HepG2 (cell line): ENCODE results near the gene ZNF213. TPM values are rescaled to one million over a fixed set of nuclear protein-coding genes. Genes with fewer than 3 reads are reported as not detected.

Experiments used
- ATAC-seq: fragments of 200-7000 bp; cut with Tn5 transposase; 3 replicates; pipeline ENCODE4 v1.9.1; 2020; ENCODE audit warnings: mild to moderate bottlenecking, moderate library complexity
- BruUV-seq: library from RNA; stranded (reverse); fragments of 400-500 nt; replicated peaks from 2 replicates; lab custom pipeline; 2021; lab: Mats Ljungman, UMichigan
- CTCF ChIA-PET: fragments of 300-600 bp; formaldehyde crosslinking; extraction: SDS; loops from one replicate; lab custom pipeline; 2021; ENCODE audit warnings: low total read pairs, inconsistent platforms, low intra/inter-chr PET ratio; lab: Yijun Ruan, JAX
- POLR2A ChIA-PET: fragments of 350-600 bp; sonication (Branson Sonifier 250); formaldehyde crosslinking; loops from one replicate; lab custom pipeline; 2020; ENCODE audit warnings: antibody characterized with exemption, inconsistent platforms; lab: Yijun Ruan, JAX
- DNase-seq: peaks from one replicate; pipeline ENCODE4 v3.0.0-alpha.2; 2015; ENCODE audit warnings: low spot score
- FAIRE-seq: peaks from 3 replicates; lab custom pipeline; 2011; peaks lifted over from hg19 to GRCh38; lab: Jason Lieb, UNC
- H2AFZ ChIP-seq: one replicate; pipeline ENCODE4 v1.6.1; 2011; ENCODE audit warnings: low read length, inconsistent platforms
- H3K27ac ChIP-seq: fragments of 300-600 bp; 3 replicates; pipeline ENCODE4 v1.8.0; 2011; ENCODE audit warnings: mixed run types, mild to moderate bottlenecking, mixed read lengths, low read length, inconsistent platforms; ENCODE audit not compliant: insufficient read depth; ENCODE audit errors: extremely low read length
- H3K27me3 ChIP-seq, 2 experiments: fragments of 200-600 bp in 1 of 2; 2 replicates in 1 of 2; 3 replicates in 1 of 2; pipeline versions ENCODE4 v1.6.0 to v1.8.0; 2011; ENCODE audit warnings: low read length in 2 of 2, mild to moderate bottlenecking in 2 of 2, moderate library complexity in 2 of 2, inconsistent platforms in 1 of 2; ENCODE audit not compliant: insufficient read depth in 2 of 2, control insufficient read depth in 1 of 2
- H3K36me3 ChIP-seq, 2 experiments: fragments of 200-600 bp in 1 of 2; replicated peaks in 1 of 2; 2 replicates in 1 of 2; 3 replicates in 1 of 2; pipeline versions ENCODE4 v1.5.1 to v1.8.0; 2011; ENCODE audit warnings: low read length in 2 of 2, inconsistent platforms in 1 of 2; ENCODE audit not compliant: insufficient read depth in 2 of 2, control insufficient read depth in 1 of 2
- H3K4me1 ChIP-seq: 2 replicates; pipeline ENCODE4 v1.5.1; 2012; ENCODE audit warnings: low read length, inconsistent platforms; ENCODE audit not compliant: insufficient read depth
- H3K4me2 ChIP-seq: 2 replicates; pipeline ENCODE4 v1.6.0; 2011; ENCODE audit warnings: low read depth, low read length, inconsistent platforms
- H3K4me3 ChIP-seq, 3 experiments: fragments of 200-600 bp in 1 of 3; sonication (generic), shearing (Covaris generic) in 1 of 3; replicated peaks in 1 of 3; 2 replicates each; pipeline ENCODE4 v1.5.1; 2011 to 2016; ENCODE audit warnings: low read length in 3 of 3, inconsistent platforms in 2 of 3, low read depth in 2 of 3, mild to moderate bottlenecking in 2 of 3, control low read depth in 1 of 3, mixed read lengths in 1 of 3; ENCODE audit not compliant: insufficient read depth in 1 of 3
- H3K79me2 ChIP-seq: one replicate; pipeline ENCODE4 v1.6.1; 2011; ENCODE audit warnings: low read length, inconsistent platforms; ENCODE audit not compliant: insufficient read depth
- H3K9ac ChIP-seq: 2 replicates; pipeline ENCODE4 v1.6.0; 2011; ENCODE audit warnings: mild to moderate bottlenecking, low read depth, low read length, inconsistent platforms; ENCODE audit not compliant: insufficient read depth
- H3K9me3 ChIP-seq: 2 replicates; pipeline ENCODE4 v1.5.1; 2012; ENCODE audit warnings: mild to moderate bottlenecking, low read length
- H4K20me1 ChIP-seq: 2 replicates; pipeline ENCODE4 v1.6.0; 2011; ENCODE audit warnings: inconsistent platforms, mild to moderate bottlenecking, low read length, moderate library complexity; ENCODE audit not compliant: insufficient read depth
- CBX1 ChIP-seq: IDR thresholded peaks from one replicate; pipeline ENCODE4 v1.6.1; 2016; ENCODE audit warnings: antibody characterized with exemption, low read depth
- CREB1 ChIP-seq, 2 experiments: fragments of 450-650 bp in 1 of 2; IDR thresholded peaks; 2 replicates each; pipeline ENCODE4 v1.6.1; 2016 to 2017; ENCODE audit warnings: control low read depth in 1 of 2, mild to moderate bottlenecking in 1 of 2, missing compliant biosample characterization in 1 of 2, missing genetic modification characterization in 1 of 2
- HHEX ChIP-seq: IDR thresholded peaks from 2 replicates; pipeline ENCODE4 v1.6.1; 2016; ENCODE audit warnings: control low read depth
- HMG20B ChIP-seq: conservative IDR thresholded peaks from 2 replicates; pipeline ENCODE4 v1.6.1; 2016; ENCODE audit warnings: missing genetic modification reagents, missing compliant biosample characterization
- IKZF4 ChIP-seq: sonication (generic); formaldehyde crosslinking; IDR thresholded peaks from 2 replicates; pipeline ENCODE4 v1.5.1; 2020; ENCODE audit warnings: borderline replicate concordance, mild to moderate bottlenecking, low read depth, missing genetic modification reagents; ENCODE audit errors: not compliant biosample characterization
- KLF13 ChIP-seq: sonication (generic); formaldehyde crosslinking; IDR thresholded peaks from 2 replicates; pipeline ENCODE4 v1.4.0; 2020; ENCODE audit warnings: mild to moderate bottlenecking, missing genetic modification reagents
- KMT2A ChIP-seq: sonication (generic); formaldehyde crosslinking; IDR thresholded peaks from 2 replicates; pipeline ENCODE4 v1.4.0; 2020; ENCODE audit warnings: missing genetic modification reagents
- RORA ChIP-seq: sonication (generic); formaldehyde crosslinking; IDR thresholded peaks from 2 replicates; pipeline ENCODE4 v1.5.0; 2020; ENCODE audit warnings: mild to moderate bottlenecking, missing genetic modification reagents, moderate library complexity
- SNAI1 ChIP-seq: sonication (generic); formaldehyde crosslinking; IDR thresholded peaks from 2 replicates; pipeline ENCODE4 v1.5.0; 2020; ENCODE audit warnings: mild to moderate bottlenecking, missing genetic modification reagents, borderline replicate concordance
- SRSF9 ChIP-seq: fragments of 200-400 bp; formaldehyde crosslinking; IDR thresholded peaks from 2 replicates; pipeline ENCODE4 v1.6.1; 2018; ENCODE audit warnings: borderline replicate concordance, mild to moderate bottlenecking, low read depth, low read length; ENCODE audit not compliant: insufficient read depth, poor library complexity, severe bottlenecking
- ZNF530 ChIP-seq: sonication (generic); formaldehyde crosslinking; IDR thresholded peaks from 2 replicates; pipeline ENCODE4 v1.5.0; 2020; ENCODE audit warnings: low read depth, mild to moderate bottlenecking, missing genetic modification reagents
- WGBS: methylation state at CpG from one replicate; pipeline ENCODE4 v1.1.6; 2017; ENCODE audit warnings: low lambda C conversion rate; 5-methylcytosine and 5-hydroxymethylcytosine counted together
- in situ Hi-C: cut with HindIII; loops from 2 replicates; pipeline ENCODE4 v1.10.0; 2017; ENCODE audit warnings: low pct_unique_long_range_greater_than_20kb; ENCODE audit not compliant: extremely low pct_ligation_motif_present
- intact Hi-C: fragments of 100-400 bp; cut with micrococcal nuclease; formaldehyde crosslinking; loops from one replicate; pipeline ENCODE4 v1.10.0; 2022; ENCODE audit not compliant: unreplicated experiment
- polyA plus RNA-seq, 8 experiments: library from polyadenylated mRNA; depleted of rRNA in 3 of 8; stranded (reverse) in 7 of 8; unstranded in 1 of 8; fragments of >200 nt; fragmentation: Illumina TruSeq in 4 of 8; extraction: Trizol in 4 of 8; gene quantifications; 2 replicates each; pipeline versions ENCODE4 v1.2.1 to v1.2.3, GENCODE V29; 2011 to 2016; ENCODE audit warnings: low read depth in 4 of 8, missing spikeins in 1 of 8, mixed read lengths in 1 of 8; ENCODE audit not compliant: insufficient read depth in 1 of 8
- total RNA-seq, 5 experiments: library from RNA; depleted of rRNA; stranded (reverse); fragments of >200 nt; fragmentation: Illumina TruSeq; extraction: Trizol; gene quantifications; 2 replicates each; pipeline ENCODE4 v1.2.3, GENCODE V29; 2016; ENCODE audit warnings: low read depth in 1 of 5
- TF ChIP-seq, protein P1 (sequence below): IDR thresholded peaks from 2 replicates; pipeline ENCODE4 v1.6.1; 2016; ENCODE audit warnings: missing compliant biosample characterization, missing genetic modification reagents, borderline replicate concordance
- TF ChIP-seq, protein P2 (sequence below): IDR thresholded peaks from 2 replicates; pipeline ENCODE4 v1.6.1; 2016; ENCODE audit warnings: missing biosample characterization, missing genetic modification reagents, low read depth
- TF ChIP-seq, protein P3 (sequence below): sonication (generic); formaldehyde crosslinking; IDR thresholded peaks from 2 replicates; pipeline ENCODE4 v1.5.0; 2020; ENCODE audit warnings: missing genetic modification reagents

Gene ZNF213
- total and polyA plus RNA-seq, 2 of the 13 experiments (the other 11 are each of a cell fraction or from before 2014, with no cell fraction given), result 0.59 to 0.97 TPM

DNA sequence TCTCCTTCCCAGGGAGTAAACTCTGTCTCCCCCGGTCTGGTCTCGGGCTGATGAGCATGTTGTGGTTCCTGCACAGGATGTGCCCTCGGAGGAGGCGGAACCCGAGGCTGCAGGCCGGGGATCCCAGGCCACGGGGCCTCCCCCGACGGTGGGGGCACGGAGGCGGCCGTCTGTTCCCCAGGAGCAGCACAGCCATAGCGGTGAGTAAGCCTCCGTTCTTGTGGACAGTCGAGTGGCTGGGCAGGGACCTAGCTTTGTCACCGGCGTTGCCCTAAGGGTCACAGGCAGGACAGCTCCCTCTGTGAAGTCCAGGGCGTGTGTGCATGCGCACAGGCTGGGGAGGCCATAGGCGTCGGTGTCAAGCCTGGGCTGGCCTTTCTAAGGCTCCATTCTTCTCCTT, 3.5 kb downstream of the ZNF213 start:
- TF ChIP-seq ZNF530 (no peak), KLF13 (CRISPR knock-in tag) (no peak), SRSF9 (no peak), HMG20B (CRISPR knock-in tag) (no peak), CBX1 (no peak), IKZF4 (CRISPR knock-in tag) (no peak), HHEX (no peak), CREB1 (IDR thresholded peaks at IDR 0.05) (no peak), CREB1 (CRISPR knock-in tag; IDR thresholded peaks at IDR 0.05) (no peak), SNAI1 (CRISPR knock-in tag) (no peak), KMT2A (CRISPR knock-in tag) (no peak), RORA (no peak)
- TF ChIP-seq, protein P1, sequence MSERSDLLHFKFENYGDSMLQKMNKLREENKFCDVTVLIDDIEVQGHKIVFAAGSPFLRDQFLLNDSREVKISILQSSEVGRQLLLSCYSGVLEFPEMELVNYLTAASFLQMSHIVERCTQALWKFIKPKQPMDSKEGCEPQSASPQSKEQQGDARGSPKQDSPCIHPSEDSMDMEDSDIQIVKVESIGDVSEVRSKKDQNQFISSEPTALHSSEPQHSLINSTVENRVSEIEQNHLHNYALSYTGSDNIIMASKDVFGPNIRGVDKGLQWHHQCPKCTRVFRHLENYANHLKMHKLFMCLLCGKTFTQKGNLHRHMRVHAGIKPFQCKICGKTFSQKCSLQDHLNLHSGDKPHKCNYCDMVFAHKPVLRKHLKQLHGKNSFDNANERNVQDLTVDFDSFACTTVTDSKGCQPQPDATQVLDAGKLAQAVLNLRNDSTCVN (CRISPR knock-in tag), result no peak
- TF ChIP-seq, protein P2, sequence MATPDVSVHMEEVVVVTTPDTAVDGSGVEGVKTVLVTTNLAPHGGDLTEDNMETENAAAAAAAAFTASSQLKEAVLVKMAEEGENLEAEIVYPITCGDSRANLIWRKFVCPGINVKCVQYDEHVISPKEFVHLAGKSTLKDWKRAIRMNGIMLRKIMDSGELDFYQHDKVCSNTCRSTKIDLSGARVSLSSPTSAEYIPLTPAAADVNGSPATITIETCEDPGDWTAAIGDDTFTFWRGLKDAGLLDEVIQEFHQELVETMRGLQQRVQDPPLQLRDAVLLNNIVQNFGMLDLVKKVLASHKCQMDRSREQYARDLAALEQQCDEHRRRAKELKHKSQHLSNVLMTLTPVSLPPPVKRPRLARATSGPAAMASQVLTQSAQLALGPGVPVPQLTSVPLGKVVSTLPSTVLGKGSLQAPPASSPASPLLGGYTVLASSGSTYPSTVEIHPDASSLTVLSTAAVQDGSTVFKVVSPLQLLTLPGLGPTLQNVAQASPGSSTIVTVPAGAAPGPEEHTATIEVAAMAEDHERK (CRISPR knock-in tag), result no peak
- TF ChIP-seq, protein P3, sequence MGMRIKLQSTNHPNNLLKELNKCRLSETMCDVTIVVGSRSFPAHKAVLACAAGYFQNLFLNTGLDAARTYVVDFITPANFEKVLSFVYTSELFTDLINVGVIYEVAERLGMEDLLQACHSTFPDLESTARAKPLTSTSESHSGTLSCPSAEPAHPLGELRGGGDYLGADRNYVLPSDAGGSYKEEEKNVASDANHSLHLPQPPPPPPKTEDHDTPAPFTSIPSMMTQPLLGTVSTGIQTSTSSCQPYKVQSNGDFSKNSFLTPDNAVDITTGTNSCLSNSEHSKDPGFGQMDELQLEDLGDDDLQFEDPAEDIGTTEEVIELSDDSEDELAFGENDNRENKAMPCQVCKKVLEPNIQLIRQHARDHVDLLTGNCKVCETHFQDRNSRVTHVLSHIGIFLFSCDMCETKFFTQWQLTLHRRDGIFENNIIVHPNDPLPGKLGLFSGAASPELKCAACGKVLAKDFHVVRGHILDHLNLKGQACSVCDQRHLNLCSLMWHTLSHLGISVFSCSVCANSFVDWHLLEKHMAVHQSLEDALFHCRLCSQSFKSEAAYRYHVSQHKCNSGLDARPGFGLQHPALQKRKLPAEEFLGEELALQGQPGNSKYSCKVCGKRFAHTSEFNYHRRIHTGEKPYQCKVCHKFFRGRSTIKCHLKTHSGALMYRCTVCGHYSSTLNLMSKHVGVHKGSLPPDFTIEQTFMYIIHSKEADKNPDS (CRISPR knock-in tag), result no peak
- intact Hi-C loops, result no loop called here
- no peak overlapping the region for H3K27ac ChIP-seq
- H3K4me1 ChIP-seq, result peaks cover 10% of the 10 kb centered on the region
- ATAC-seq (no peak), DNase-seq (no peak), FAIRE-seq (no peak)
- no peaks in the 10 kb centered on the region for H3K9me3 ChIP-seq
- CTCF ChIA-PET, result no interaction called here
- no peak overlapping the region for H2AFZ ChIP-seq
- H3K9ac ChIP-seq, result no peak overlapping the region
- no peaks in the 10 kb centered on the region; a peak in 1 of 5 replicates for H3K27me3 ChIP-seq
- no TSS peak for BruUV-seq
- H3K4me2 ChIP-seq, result no peak overlapping the region
- H4K20me1 ChIP-seq, result peaks cover 2% of the 10 kb centered on the region; the same call in 1 of the 2 replicates
- in situ Hi-C loops, result no loop called here
- POLR2A ChIA-PET, result interaction anchor here (0.9 kb wide), 1 partner anchor 11 kb away, joined by 3 read pairs; no protein-coding TSS in a partner anchor
- 83% methylated on average over 8 of the region's 21 CpGs for WGBS
- H3K79me2 ChIP-seq, result peaks cover 12% of the 10 kb centered on the region
- no peak overlapping the region for H3K4me3 ChIP-seq
- no peaks in the 10 kb centered on the region for H3K36me3 ChIP-seq
